ENCODE data around the gene GRB7. TPM values are rescaled to one million over a fixed set of nuclear protein-coding genes. Genes with fewer than 3 reads are reported as not detected.

Gene GRB7
- total and polyA plus RNA-seq, 2 experiments from 2014 or later: 22.8 to 29.4 TPM

DNA sequence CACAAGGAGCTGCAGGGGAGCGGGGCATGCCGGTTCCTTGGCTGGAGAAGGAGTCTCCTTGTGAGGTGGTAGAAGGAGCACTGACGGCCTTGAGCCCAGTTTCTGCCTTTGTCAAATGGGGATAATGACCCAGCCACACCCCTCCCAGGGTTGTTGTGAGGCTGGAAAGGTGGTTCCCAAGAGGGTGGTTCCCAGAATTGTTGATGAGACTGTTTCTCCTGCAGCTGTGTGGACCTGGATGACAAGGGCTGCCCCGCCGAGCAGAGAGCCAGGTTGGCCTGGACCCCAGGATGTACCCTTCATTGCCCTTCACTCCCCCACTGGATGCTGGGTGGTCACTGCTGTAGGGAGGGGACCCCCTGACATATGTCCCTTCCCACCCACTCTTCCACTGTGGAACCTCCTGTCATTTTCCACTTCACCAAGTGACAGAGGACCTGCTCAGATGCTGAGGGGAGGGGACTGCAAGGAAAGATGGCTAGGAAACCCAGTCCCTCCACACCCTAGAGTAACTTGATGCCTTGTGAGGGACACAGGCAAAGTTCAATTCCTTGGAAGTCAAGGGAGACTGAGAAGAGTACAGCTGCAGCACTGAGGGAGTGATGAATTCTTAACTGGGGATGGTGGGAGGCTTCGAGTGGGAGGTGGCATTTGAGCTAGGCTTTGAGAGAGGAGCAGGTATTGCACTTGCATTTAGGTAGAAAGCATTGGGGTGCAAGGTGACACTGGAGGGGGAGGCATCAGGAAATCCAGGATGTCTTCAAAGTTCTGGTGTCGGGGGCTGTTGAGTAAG lies 18.0 kb upstream of the GRB7 start:
- no peaks in the 10 kb centered on the region for H3K27me3 ChIP-seq
- H3K9me2 ChIP-seq (replicated peaks; ENCODE audit: insufficient read depth): no peaks in the 10 kb centered on the region
- H3K4me1 ChIP-seq (ENCODE audit: insufficient read depth): no peaks in the 10 kb centered on the region
- H3K9me3 ChIP-seq (ENCODE audit: low read depth): no peaks in the 10 kb centered on the region
- no peak overlapping the region for H3K4me2 ChIP-seq
- no peak for TF ChIP-seq EZH2phosphoT487 (IDR thresholded peaks at IDR 0.05; ENCODE audit: low read depth, severe bottlenecking, unreplicated experiment)
- no peak for TF ChIP-seq EZH2 (IDR thresholded peaks at IDR 0.05; ENCODE audit: borderline replicate concordance)
- TF ChIP-seq, protein P1, sequence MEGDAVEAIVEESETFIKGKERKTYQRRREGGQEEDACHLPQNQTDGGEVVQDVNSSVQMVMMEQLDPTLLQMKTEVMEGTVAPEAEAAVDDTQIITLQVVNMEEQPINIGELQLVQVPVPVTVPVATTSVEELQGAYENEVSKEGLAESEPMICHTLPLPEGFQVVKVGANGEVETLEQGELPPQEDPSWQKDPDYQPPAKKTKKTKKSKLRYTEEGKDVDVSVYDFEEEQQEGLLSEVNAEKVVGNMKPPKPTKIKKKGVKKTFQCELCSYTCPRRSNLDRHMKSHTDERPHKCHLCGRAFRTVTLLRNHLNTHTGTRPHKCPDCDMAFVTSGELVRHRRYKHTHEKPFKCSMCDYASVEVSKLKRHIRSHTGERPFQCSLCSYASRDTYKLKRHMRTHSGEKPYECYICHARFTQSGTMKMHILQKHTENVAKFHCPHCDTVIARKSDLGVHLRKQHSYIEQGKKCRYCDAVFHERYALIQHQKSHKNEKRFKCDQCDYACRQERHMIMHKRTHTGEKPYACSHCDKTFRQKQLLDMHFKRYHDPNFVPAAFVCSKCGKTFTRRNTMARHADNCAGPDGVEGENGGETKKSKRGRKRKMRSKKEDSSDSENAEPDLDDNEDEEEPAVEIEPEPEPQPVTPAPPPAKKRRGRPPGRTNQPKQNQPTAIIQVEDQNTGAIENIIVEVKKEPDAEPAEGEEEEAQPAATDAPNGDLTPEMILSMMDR (IDR thresholded peaks at IDR 0.05; ENCODE audit: poor library complexity): no peak
- no peak overlapping the region for H2AFZ ChIP-seq
- H3K79me2 ChIP-seq: no peaks in the 10 kb centered on the region
- DNase-seq (ENCODE audit: low spot score): no peak
- H3K36me3 ChIP-seq (replicated peaks; ENCODE audit: insufficient read depth, low read depth): no peaks in the 10 kb centered on the region
- no peak overlapping the region for H3K27ac ChIP-seq
- no peak overlapping the region for H3K4me3 ChIP-seq
- no peaks in the 10 kb centered on the region for H4K20me1 ChIP-seq (ENCODE audit: insufficient read depth, poor library complexity, severe bottlenecking)
- 98% methylated on average over 7 of the region's 7 CpGs for WGBS (ENCODE audit: low lambda C conversion rate, missing lambda C conversion rate)

DNA sequence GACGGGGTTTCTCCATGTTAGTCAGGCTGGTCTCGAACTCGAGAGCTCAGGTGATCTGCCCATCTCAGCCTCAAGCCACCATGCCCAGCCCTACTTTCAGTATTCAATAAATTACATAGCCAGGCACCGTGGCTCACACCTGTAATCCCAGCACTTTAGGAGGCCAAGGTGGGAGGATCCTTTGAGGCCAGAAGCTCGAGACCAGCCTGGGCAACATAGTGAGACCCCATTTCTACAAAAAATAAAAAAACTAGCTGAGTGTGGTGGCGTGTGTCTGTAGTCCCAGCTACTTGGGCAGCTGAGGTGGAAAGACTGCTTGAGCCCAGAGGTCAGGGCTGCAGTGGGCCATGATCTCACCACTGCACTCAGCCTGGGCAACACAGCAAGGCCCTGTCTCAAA lies 15.6 kb upstream of the GRB7 start:
- no peaks in the 10 kb centered on the region for H3K4me1 ChIP-seq (ENCODE audit: insufficient read depth)
- DNase-seq (ENCODE audit: low spot score): no peak
- TF ChIP-seq, protein P1 (IDR thresholded peaks at IDR 0.05; ENCODE audit: poor library complexity): no peak
- no peak for TF ChIP-seq EZH2phosphoT487 (IDR thresholded peaks at IDR 0.05; ENCODE audit: low read depth, severe bottlenecking, unreplicated experiment)
- no peak for TF ChIP-seq EZH2 (IDR thresholded peaks at IDR 0.05; ENCODE audit: borderline replicate concordance)
- no peaks in the 10 kb centered on the region for H3K9me2 ChIP-seq (replicated peaks; ENCODE audit: insufficient read depth)
- H4K20me1 ChIP-seq (ENCODE audit: insufficient read depth, poor library complexity, severe bottlenecking): no peaks in the 10 kb centered on the region
- H3K36me3 ChIP-seq (replicated peaks; ENCODE audit: insufficient read depth, low read depth): no peaks in the 10 kb centered on the region
- WGBS (ENCODE audit: low lambda C conversion rate, missing lambda C conversion rate): 98% methylated on average over 6 of the region's 6 CpGs
- no peak overlapping the region for H3K4me3 ChIP-seq
- H3K9me3 ChIP-seq (ENCODE audit: low read depth): no peaks in the 10 kb centered on the region
- H3K79me2 ChIP-seq: no peaks in the 10 kb centered on the region
- H3K27ac ChIP-seq: no peak overlapping the region
- no peak overlapping the region for H2AFZ ChIP-seq
- no peaks in the 10 kb centered on the region for H3K27me3 ChIP-seq
- no peak overlapping the region for H3K4me2 ChIP-seq

DNA sequence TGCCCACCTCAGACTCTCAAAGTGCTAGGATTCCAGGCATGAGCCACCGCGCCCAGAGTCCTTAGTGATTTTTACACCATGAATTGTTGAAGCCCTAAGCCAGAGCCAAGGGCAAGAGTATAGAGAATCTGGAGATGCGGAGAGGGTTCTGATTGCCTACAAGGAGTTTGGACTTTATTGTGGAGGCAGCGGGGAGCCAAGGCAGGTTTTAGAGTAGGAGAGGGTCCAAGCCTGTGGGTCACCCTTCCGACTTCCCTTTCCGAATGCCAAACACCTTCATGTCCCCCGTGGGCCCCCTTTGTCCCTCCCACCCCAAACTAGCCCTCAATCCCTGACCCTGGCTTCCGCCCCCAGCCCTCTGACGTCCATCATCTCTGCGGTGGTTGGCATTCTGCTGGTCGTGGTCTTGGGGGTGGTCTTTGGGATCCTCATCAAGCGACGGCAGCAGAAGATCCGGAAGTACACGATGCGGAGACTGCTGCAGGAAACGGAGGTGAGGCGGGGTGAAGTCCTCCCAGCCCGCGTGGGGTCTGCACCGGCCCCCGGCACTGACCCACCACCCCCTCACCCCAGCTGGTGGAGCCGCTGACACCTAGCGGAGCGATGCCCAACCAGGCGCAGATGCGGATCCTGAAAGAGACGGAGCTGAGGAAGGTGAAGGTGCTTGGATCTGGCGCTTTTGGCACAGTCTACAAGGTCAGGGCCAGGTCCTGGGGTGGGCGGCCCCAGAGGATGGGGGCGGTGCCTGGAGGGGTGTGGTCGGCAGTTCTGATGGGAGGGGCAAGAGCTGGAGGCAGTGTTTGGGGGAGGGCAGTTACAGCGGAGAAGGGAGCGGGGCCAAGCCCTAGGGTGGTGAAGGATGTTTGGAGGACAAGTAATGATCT lies 14.5 kb upstream of the GRB7 start:
- Histone ChIP-seq H3K4me3 (no peak overlapping the region), H3K36me3 (replicated peaks; ENCODE audit: insufficient read depth, low read depth) (no peaks in the 10 kb centered on the region), H3K4me1 (ENCODE audit: insufficient read depth) (no peaks in the 10 kb centered on the region), H3K27me3 (no peaks in the 10 kb centered on the region), H2AFZ (no peak overlapping the region), H4K20me1 (ENCODE audit: insufficient read depth, poor library complexity, severe bottlenecking) (no peaks in the 10 kb centered on the region), H3K79me2 (no peaks in the 10 kb centered on the region), H3K4me2 (no peak overlapping the region), H3K27ac (no peak overlapping the region), H3K9me3 (ENCODE audit: low read depth) (no peaks in the 10 kb centered on the region), H3K9me2 (replicated peaks; ENCODE audit: insufficient read depth) (no peaks in the 10 kb centered on the region)
- WGBS (ENCODE audit: low lambda C conversion rate, missing lambda C conversion rate): 92% methylated on average over 33 of the region's 34 CpGs
- no peak for DNase-seq (ENCODE audit: low spot score)
- no peak for TF ChIP-seq EZH2 (IDR thresholded peaks at IDR 0.05; ENCODE audit: borderline replicate concordance)
- TF ChIP-seq EZH2phosphoT487 (IDR thresholded peaks at IDR 0.05; ENCODE audit: low read depth, severe bottlenecking, unreplicated experiment): no peak
- TF ChIP-seq, protein P1 (IDR thresholded peaks at IDR 0.05; ENCODE audit: poor library complexity): no peak

Data from hepatocyte (in vitro differentiated cells).